Astrocyte (in vitro differentiated cells and primary cell): Measurements from ENCODE around the gene PPP3CA.

Experiments used
- EZH2 ChIP-seq: IDR thresholded peaks from 2 replicates; pipeline ENCODE4 v1.6.1; 2012; ENCODE audit warnings: mild to moderate bottlenecking, low read length, inconsistent platforms; ENCODE audit not compliant: insufficient read depth
- TF ChIP-seq, protein P1 (sequence below): IDR thresholded peaks from 2 replicates; pipeline ENCODE4 v1.5.1; 2011; ENCODE audit warnings: low read depth, mild to moderate bottlenecking, inconsistent platforms, low read length, moderate library complexity; ENCODE audit not compliant: insufficient read depth

DNA sequence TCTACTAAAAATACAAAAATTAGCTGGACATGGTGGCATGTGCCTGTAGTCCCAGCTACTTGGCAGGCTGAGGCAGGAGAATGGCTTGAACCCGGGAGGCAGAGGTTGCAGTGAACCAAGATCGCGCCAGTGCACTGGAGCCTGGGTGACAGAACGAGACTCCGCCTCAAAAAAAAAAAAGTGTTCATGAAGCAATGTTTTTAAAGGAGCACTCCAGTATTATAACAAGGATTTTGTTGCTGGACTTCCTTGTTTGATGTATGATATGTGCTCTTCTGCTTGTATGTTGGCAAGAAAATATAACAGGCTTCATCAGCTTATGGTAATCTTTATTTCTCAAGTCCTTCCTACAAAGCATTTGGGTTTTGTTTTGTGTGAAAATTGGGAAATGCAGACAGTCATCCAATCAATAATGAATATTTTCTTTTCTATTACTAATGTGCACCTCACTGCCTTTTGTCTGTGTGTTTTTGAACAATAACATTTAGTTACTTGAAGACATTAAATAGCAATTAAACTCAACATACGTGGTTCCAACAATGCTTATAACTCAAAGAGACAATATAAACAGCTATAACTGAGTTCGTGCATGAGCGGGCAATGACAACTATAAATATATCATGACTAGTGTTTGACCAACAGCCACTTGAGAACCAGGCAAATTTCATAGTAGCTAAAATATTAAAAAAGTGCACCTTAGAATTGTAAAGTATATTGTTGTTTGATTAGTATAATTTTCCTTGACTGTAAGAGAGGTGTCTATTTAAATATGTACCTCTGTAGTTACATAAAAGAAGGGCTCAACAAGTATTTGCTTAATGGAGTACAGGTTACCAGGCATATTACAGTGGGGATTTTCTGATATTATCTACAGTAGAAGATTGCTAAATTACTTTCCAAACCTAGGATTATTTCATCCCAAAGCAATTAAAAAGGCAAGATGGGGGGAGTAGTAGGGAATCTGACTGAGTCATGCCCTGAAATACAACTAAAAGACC lies 210.7 kb downstream of the PPP3CA start:
- TF ChIP-seq, protein P1, sequence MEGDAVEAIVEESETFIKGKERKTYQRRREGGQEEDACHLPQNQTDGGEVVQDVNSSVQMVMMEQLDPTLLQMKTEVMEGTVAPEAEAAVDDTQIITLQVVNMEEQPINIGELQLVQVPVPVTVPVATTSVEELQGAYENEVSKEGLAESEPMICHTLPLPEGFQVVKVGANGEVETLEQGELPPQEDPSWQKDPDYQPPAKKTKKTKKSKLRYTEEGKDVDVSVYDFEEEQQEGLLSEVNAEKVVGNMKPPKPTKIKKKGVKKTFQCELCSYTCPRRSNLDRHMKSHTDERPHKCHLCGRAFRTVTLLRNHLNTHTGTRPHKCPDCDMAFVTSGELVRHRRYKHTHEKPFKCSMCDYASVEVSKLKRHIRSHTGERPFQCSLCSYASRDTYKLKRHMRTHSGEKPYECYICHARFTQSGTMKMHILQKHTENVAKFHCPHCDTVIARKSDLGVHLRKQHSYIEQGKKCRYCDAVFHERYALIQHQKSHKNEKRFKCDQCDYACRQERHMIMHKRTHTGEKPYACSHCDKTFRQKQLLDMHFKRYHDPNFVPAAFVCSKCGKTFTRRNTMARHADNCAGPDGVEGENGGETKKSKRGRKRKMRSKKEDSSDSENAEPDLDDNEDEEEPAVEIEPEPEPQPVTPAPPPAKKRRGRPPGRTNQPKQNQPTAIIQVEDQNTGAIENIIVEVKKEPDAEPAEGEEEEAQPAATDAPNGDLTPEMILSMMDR = no peak
- no peak for TF ChIP-seq EZH2
